Sigmoid colon (tissue), 4 donors: ENCODE measurements around the gene SLC15A5.

Experiments
- EP300 ChIP-seq, 4 donors: sonication (generic); formaldehyde crosslinking; IDR thresholded peaks; one replicate each; pipeline ENCODE4 v1.6.1; 2017; ENCODE audit warnings: antibody characterized with exemption in 4 of 4
- POLR2A ChIP-seq, 2 donors: fragments of 450-650 bp; IDR thresholded peaks; one replicate each; pipeline ENCODE4 v1.6.1; 2016; ENCODE audit warnings: antibody characterized with exemption in 2 of 2, mild to moderate bottlenecking in 2 of 2, moderate library complexity in 2 of 2

DNA sequence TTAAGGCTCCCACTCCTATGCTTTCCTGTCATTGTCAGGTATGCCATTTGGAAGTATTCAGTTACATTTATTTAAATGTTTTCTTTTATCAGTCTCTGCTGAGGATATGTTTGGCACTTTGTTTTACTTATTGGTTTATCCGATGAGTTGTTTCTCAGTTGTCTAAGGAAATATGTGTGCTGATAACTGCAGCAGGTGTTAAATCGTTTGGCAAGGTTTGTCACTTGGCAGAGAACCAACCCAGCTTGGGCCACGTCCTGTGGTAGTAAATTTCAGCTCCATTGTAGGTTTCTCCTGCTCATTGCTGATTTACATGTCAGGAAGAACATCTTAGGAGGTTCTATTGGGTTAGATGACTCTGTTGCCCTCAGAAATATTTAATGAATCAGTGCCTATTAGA lies 47.9 kb upstream of the SLC15A5 start:
- TF ChIP-seq EP300 (IDR thresholded peaks at IDR 0.05) (no peak), POLR2A (IDR thresholded peaks at IDR 0.05) (no peak)
